CD14-positive monocyte (primary cell): ENCODE data around the gene ZBTB26. TPM values are rescaled to one million over a fixed set of nuclear protein-coding genes. Genes with fewer than 3 reads are reported as not detected.

ENCODE experiments used
- DNase-seq, 3 donors: peaks; one replicate each; pipeline ENCODE4 v3.0.0-alpha.2; 2011 to 2022
- H2AFZ ChIP-seq: 2 replicates; pipeline ENCODE4 v1.6.0; 2012; ENCODE audit warnings: mild to moderate bottlenecking, low read depth, low read length, inconsistent platforms; ENCODE audit not compliant: insufficient read depth, poor library complexity, severe bottlenecking
- H3K27ac ChIP-seq, 2 donors: 1 replicate in 1 of 2; 2 replicates in 1 of 2; pipeline ENCODE4 v1.5.1; 2012 to 2013; ENCODE audit warnings: low read length in 2 of 2, control low read depth in 1 of 2, inconsistent platforms in 1 of 2, low read depth in 1 of 2, mild to moderate bottlenecking in 1 of 2
- H3K27me3 ChIP-seq, 2 donors: one replicate each; pipeline versions ENCODE4 v1.6.0 to v1.6.1; 2011 to 2013; ENCODE audit warnings: low read length in 2 of 2; ENCODE audit not compliant: control insufficient read depth in 2 of 2, insufficient read depth in 2 of 2
- H3K36me3 ChIP-seq, 2 donors: replicated peaks in 1 of 2; 1 replicate in 1 of 2; 2 replicates in 1 of 2; pipeline versions ENCODE4 v1.5.1 to v1.6.1; 2012 to 2013; ENCODE audit warnings: low read length in 2 of 2, control low read depth in 1 of 2, inconsistent platforms in 1 of 2, mild to moderate bottlenecking in 1 of 2; ENCODE audit not compliant: insufficient read depth in 2 of 2, control insufficient read depth in 1 of 2
- H3K4me1 ChIP-seq, 2 donors: 1 replicate in 1 of 2; 2 replicates in 1 of 2; pipeline versions ENCODE4 v1.5.1 to v1.6.1; 2012 to 2013; ENCODE audit warnings: low read length in 2 of 2, control low read depth in 1 of 2, inconsistent platforms in 1 of 2, mild to moderate bottlenecking in 1 of 2, moderate library complexity in 1 of 2; ENCODE audit not compliant: insufficient read depth in 2 of 2, control insufficient read depth in 1 of 2
- H3K4me2 ChIP-seq: replicated peaks from 2 replicates; pipeline ENCODE3; 2012; ENCODE audit warnings: low read length, moderate library complexity, mild to moderate bottlenecking; ENCODE audit not compliant: poor library complexity, severe bottlenecking; ENCODE audit errors: extremely low read depth
- H3K4me3 ChIP-seq, 3 experiments: fragments of 200-600 bp in 1 of 3; sonication (generic) in 1 of 3; replicated peaks in 1 of 3; 1 replicate in 2 of 3; 2 replicates in 1 of 3; pipeline ENCODE4 v1.5.1; 2011 to 2013; ENCODE audit warnings: low read length in 3 of 3, mild to moderate bottlenecking in 3 of 3, control low read depth in 2 of 3, low read depth in 2 of 3, inconsistent platforms in 1 of 3, moderate library complexity in 1 of 3
- H3K79me2 ChIP-seq: 2 replicates; pipeline ENCODE4 v1.6.0; 2012; ENCODE audit warnings: mild to moderate bottlenecking, control low read depth, inconsistent platforms, low read length, moderate library complexity; ENCODE audit not compliant: insufficient read depth
- H3K9ac ChIP-seq: 2 replicates; pipeline ENCODE4 v1.6.0; 2017; ENCODE audit warnings: low read length, mild to moderate bottlenecking; ENCODE audit not compliant: insufficient read depth, poor library complexity, severe bottlenecking
- H3K9me3 ChIP-seq, 2 donors: replicated peaks in 1 of 2; 1 replicate in 1 of 2; 2 replicates in 1 of 2; pipeline versions ENCODE4 v1.5.1 to v1.6.1; 2012 to 2013; ENCODE audit warnings: low read length in 2 of 2, control low read depth in 1 of 2; ENCODE audit not compliant: control insufficient read depth in 1 of 2, insufficient read depth in 1 of 2
- H4K20me1 ChIP-seq: 2 replicates; pipeline ENCODE4 v1.6.0; 2012; ENCODE audit warnings: mild to moderate bottlenecking, low read length, control low read depth, moderate library complexity; ENCODE audit not compliant: insufficient read depth
- H3K27ac Mint-ChIP-seq, 7 donors: one replicate each; pipeline ENCODE4 v1.8.0; 2020; ENCODE audit warnings: mild to moderate bottlenecking in 7 of 7, mixed read lengths in 7 of 7, moderate library complexity in 6 of 7, inconsistent platforms in 2 of 7
- H3K27me3 Mint-ChIP-seq, 3 donors: one replicate each; pipeline ENCODE4 v1.8.0; 2021 to 2022; ENCODE audit warnings: low read depth in 3 of 3, mild to moderate bottlenecking in 3 of 3, mixed read lengths in 3 of 3, moderate library complexity in 3 of 3, inconsistent platforms in 1 of 3
- H3K36me3 Mint-ChIP-seq, 2 donors: one replicate each; pipeline ENCODE4 v1.8.0; 2020; ENCODE audit warnings: mixed read lengths in 2 of 2, inconsistent platforms in 1 of 2, mild to moderate bottlenecking in 1 of 2
- H3K4me1 Mint-ChIP-seq: one replicate; pipeline ENCODE4 v1.8.0; 2020; ENCODE audit warnings: mild to moderate bottlenecking, mixed read lengths
- H3K4me3 Mint-ChIP-seq, 2 donors: one replicate each; pipeline ENCODE4 v1.8.0; 2020; ENCODE audit warnings: mild to moderate bottlenecking in 2 of 2, mixed read lengths in 2 of 2, moderate library complexity in 1 of 2
- H3K9me3 Mint-ChIP-seq, 7 donors: one replicate each; pipeline ENCODE4 v1.8.0; 2020 to 2022; ENCODE audit warnings: mixed read lengths in 7 of 7, mild to moderate bottlenecking in 6 of 7, moderate library complexity in 6 of 7, inconsistent platforms in 2 of 7
- CTCF ChIP-seq: fragments of 200-600 bp; IDR thresholded peaks from one replicate; pipeline ENCODE4 v1.8.0; 2022; ENCODE audit warnings: antibody characterized with exemption, mild to moderate bottlenecking
- intact Hi-C, 2 donors: fragments of 100-400 bp; cut with micrococcal nuclease; formaldehyde crosslinking; loops; one replicate each; pipeline versions ENCODE4 v1.15.0 to v1.15.1; 2023
- polyA plus RNA-seq, 3 donors: library from polyadenylated mRNA; depleted of rRNA in 1 of 3; unstranded in 2 of 3; stranded (reverse) in 1 of 3; fragments of 300-500 nt in 2 of 3; fragments of >200 nt in 1 of 3; fragmentation: Illumina TruSeq in 2 of 3; gene quantifications; 1 replicate in 2 of 3; 2 replicates in 1 of 3; pipeline ENCODE4 v1.2.3, GENCODE V29; 2012 to 2021

ZBTB26 gene
- polyA plus RNA-seq, 3 donors, result 0.42 to 5.1 (median 0.48) TPM

- H3K9me3 ChIP-seq, result no peaks in the 10 kb centered on the region
- no peak for TF ChIP-seq CTCF
- no peak overlapping the region for H3K27ac Mint-ChIP-seq
- no peak overlapping the region for H3K9ac ChIP-seq
- peaks cover 50% of the 10 kb centered on the region for H4K20me1 ChIP-seq
- H2AFZ ChIP-seq, result no peak overlapping the region
- DNase-seq, result no peak
- peaks cover 23 to 31% of the 10 kb centered on the region in 2 donors for H3K36me3 ChIP-seq
- no peak overlapping the region for H3K4me3 ChIP-seq
- peaks cover 59% of the 10 kb centered on the region for H3K79me2 ChIP-seq
- peaks cover 28 to 38% of the 10 kb centered on the region in 2 donors for H3K36me3 Mint-ChIP-seq
- peaks cover 0 to 6% (median 0%) of the 10 kb centered on the region in 7 donors for H3K9me3 Mint-ChIP-seq
- H3K27me3 ChIP-seq, result no peaks in the 10 kb centered on the region
- peaks cover 0 to 1% (median 0%) of the 10 kb centered on the region in 3 donors for H3K27me3 Mint-ChIP-seq
- H3K4me2 ChIP-seq, result no peak overlapping the region
- peaks cover 10% of the 10 kb centered on the region in 2 donors for H3K4me1 ChIP-seq
- peak overlapping the region in 1 of 2 donors; percentile 16 for H3K27ac ChIP-seq
- peaks cover 16% of the 10 kb centered on the region for H3K4me1 Mint-ChIP-seq
- no peak overlapping the region for H3K4me3 Mint-ChIP-seq
- intact Hi-C loops, result no loop called here
These were observed 24.6 kb upstream of the ZBTB26 start for GRCh38 chr9:122955961-122956360.

- H2AFZ ChIP-seq, result no peak overlapping the region
- H3K36me3 Mint-ChIP-seq, result peaks cover 12 to 22% of the 10 kb centered on the region in 2 donors
- H3K4me1 Mint-ChIP-seq, result peaks cover 25% of the 10 kb centered on the region
- no peaks in the 10 kb centered on the region for H3K9me3 ChIP-seq
- no peak overlapping the region for H3K4me2 ChIP-seq
- intact Hi-C loops, result no loop called here
- H3K27me3 ChIP-seq, result no peaks in the 10 kb centered on the region
- peaks cover 9 to 14% of the 10 kb centered on the region in 2 donors for H3K36me3 ChIP-seq
- peaks cover 65% of the 10 kb centered on the region for H4K20me1 ChIP-seq
- H3K4me1 ChIP-seq, result peaks cover 10% of the 10 kb centered on the region in 2 donors
- no peak overlapping the region for H3K4me3 Mint-ChIP-seq
- no peak for DNase-seq
- H3K79me2 ChIP-seq, result peaks cover 75% of the 10 kb centered on the region
- TF ChIP-seq CTCF, result no peak
- no peak overlapping the region for H3K27ac Mint-ChIP-seq
- peak overlapping the region in 1 of 2 donors; percentile 28 for H3K27ac ChIP-seq
- no peak overlapping the region for H3K4me3 ChIP-seq
- H3K9ac ChIP-seq, result no peak overlapping the region
- no peaks in the 10 kb centered on the region for H3K27me3 Mint-ChIP-seq
- H3K9me3 Mint-ChIP-seq, result peaks cover 0 to 3% (median 0%) of the 10 kb centered on the region in 7 donors
These were observed 23.0 kb upstream of the ZBTB26 start for GRCh38 chr9:122954253-122954691.
